Spleen (tissue), 11 donors: Measurements from ENCODE around the gene TMEM184A. TPM values are rescaled to one million over a fixed set of nuclear protein-coding genes. Genes with fewer than 3 reads are reported as not detected.
A peak's percentile ranks its signal among the peaks of the same experiment; 100 is the strongest.

Source experiments
- DNase-seq: peaks from one replicate; pipeline ENCODE4 v3.0.0-alpha.2; 2020
- H3K27ac ChIP-seq, 8 donors: fragments of 200-600 bp; sonication (generic) in 7 of 8; 1 replicate in 4 of 8; 2 replicates in 4 of 8; pipeline versions ENCODE4 v1.5.0 to v1.8.0; 2016 to 2021; ENCODE audit warnings: inconsistent platforms in 4 of 8, mild to moderate bottlenecking in 4 of 8, moderate library complexity in 1 of 8
- H3K27me3 ChIP-seq, 7 donors: fragments of 200-600 bp; sonication (generic) in 6 of 7; replicated peaks in 1 of 7; 1 replicate in 4 of 7; 2 replicates in 3 of 7; pipeline versions ENCODE4 v1.5.0 to v1.8.0; 2016 to 2021; ENCODE audit warnings: inconsistent platforms in 3 of 7, mild to moderate bottlenecking in 1 of 7
- H3K36me3 ChIP-seq, 6 donors: fragments of 200-600 bp; sonication (generic) in 5 of 6; 1 replicate in 4 of 6; 2 replicates in 2 of 6; pipeline versions ENCODE4 v1.5.0 to v1.8.0; 2016 to 2021; ENCODE audit warnings: inconsistent platforms in 2 of 6
- H3K4me1 ChIP-seq, 6 donors: fragments of 200-600 bp; sonication (generic) in 5 of 6; 1 replicate in 3 of 6; 2 replicates in 3 of 6; pipeline versions ENCODE4 v1.5.0 to v1.8.0; 2016 to 2021; ENCODE audit warnings: inconsistent platforms in 3 of 6
- H3K4me3 ChIP-seq, 8 donors: fragments of 200-600 bp; sonication (generic) in 7 of 8; 1 replicate in 4 of 8; 2 replicates in 4 of 8; pipeline versions ENCODE4 v1.5.0 to v1.8.0; 2016 to 2021; ENCODE audit warnings: inconsistent platforms in 4 of 8, mild to moderate bottlenecking in 4 of 8, moderate library complexity in 2 of 8
- H3K9me3 ChIP-seq, 8 donors: fragments of 200-600 bp; sonication (generic) in 7 of 8; 1 replicate in 4 of 8; 2 replicates in 4 of 8; pipeline versions ENCODE4 v1.5.0 to v1.8.0; 2016 to 2021; ENCODE audit warnings: inconsistent platforms in 4 of 8
- POLR2A ChIP-seq, 3 donors: fragments of 450-650 bp; IDR thresholded peaks; one replicate each; pipeline ENCODE4 v1.5.1; 2017; ENCODE audit warnings: antibody characterized with exemption in 3 of 3, mild to moderate bottlenecking in 1 of 3
- POLR2AphosphoS5 ChIP-seq, 3 donors: sonication (generic); formaldehyde crosslinking; IDR thresholded peaks; one replicate each; pipeline ENCODE4 v1.5.1; 2017; ENCODE audit warnings: antibody characterized with exemption in 3 of 3
- WGBS, 5 donors: extraction: QIAGEN DNeasy Blood & Tissue Kit in 3 of 5; methylation state at CpG; one replicate each; pipeline versions ENCODE4 v1.1.5 to v1.1.7; 2013 to 2018; 5-methylcytosine and 5-hydroxymethylcytosine counted together
- intact Hi-C: fragments of 100-400 bp; cut with DNase I; formaldehyde crosslinking; loops from one replicate; pipeline ENCODE4 v1.15.0; 2023; ENCODE audit warnings: low total_unique reads
- polyA plus RNA-seq, 3 donors: library from polyadenylated mRNA; stranded (reverse); fragments of 200-250 nt; gene quantifications; one replicate each; pipeline ENCODE4 v1.2.1, GENCODE V29; 2013
- total RNA-seq, 7 donors: library from RNA; depleted of rRNA in 3 of 7; stranded (reverse); fragments of >200 nt in 3 of 7; fragmentation: NEBNext Ultra II Directional in 4 of 7; extraction: Animal tissue kit (Norgen Biotek cat#: 25700) in 4 of 7; gene quantifications; one replicate each; pipeline versions ENCODE4 v1.1.0 to v1.2.1, GENCODE V29; 2016 to 2021
- TF ChIP-seq, protein P1 (sequence below), 11 experiments: fragments of 200-600 bp in 7 of 11; fragments of 450-650 bp in 4 of 11; sonication (generic) in 4 of 11; IDR thresholded peaks in 8 of 11; conservative IDR thresholded peaks in 3 of 11; 1 replicate in 7 of 11; 2 replicates in 4 of 11; pipeline versions ENCODE4 v1.4.0 to v1.8.0; 2016 to 2021; ENCODE audit warnings: antibody characterized with exemption in 11 of 11, inconsistent platforms in 4 of 11, mild to moderate bottlenecking in 1 of 11
- donor health status: healthy with polysubstance abuse.
- donor health status: DM: no; HTN: no; CAD: no; lungs with moderate emphysema.
- donor health status: DM: no; HTN: no; CAD: no.
- donor health status: Bipolar disorder and iron deficiency.
- donor health status: healthy.
- donor health status: DM: no; HTN: no; CAD: no.
- donor health status: DM: yes; HTN: yes; CAD: no.

TMEM184A gene
- total and polyA plus RNA-seq, 10 donors: 0.09 to 0.39 (median 0.21) TPM; not detected in 4

DNA sequence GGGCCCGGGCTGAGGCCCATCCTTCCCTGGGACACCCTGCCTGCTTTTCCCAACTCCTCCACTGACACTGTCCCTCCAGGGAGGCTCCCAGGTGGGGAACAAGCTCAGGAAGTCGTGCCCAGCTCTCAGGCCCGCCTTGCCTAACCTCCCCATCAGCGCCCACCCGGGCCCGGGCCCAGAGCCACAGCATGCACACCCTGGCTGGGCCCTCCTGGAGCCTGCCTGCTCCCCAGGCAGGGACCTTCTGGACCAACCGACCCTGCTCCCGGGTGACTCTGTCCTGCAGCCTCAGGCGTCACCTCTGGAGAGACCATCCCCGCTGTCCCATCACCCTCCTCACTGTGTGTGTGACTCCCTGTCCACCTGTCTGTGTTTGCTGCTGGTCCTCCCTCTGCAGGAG is 1.8 kb upstream of the TMEM184A start:
- Histone ChIP-seq H3K9me3 (no peaks in the 10 kb centered on the region), H3K4me1 (peaks cover 0 to 18% (median 6%) of the 10 kb centered on the region in 6 donors), H3K4me3 (no peak overlapping the region), H3K27me3 (peaks cover 0 to 40% (median 0%) of the 10 kb centered on the region in 7 donors), H3K36me3 (no peaks in the 10 kb centered on the region), H3K27ac (no peak overlapping the region)
- 87 to 94% (median 90%) methylated on average over 10 of the region's 10 CpGs for WGBS, 5 donors
- no peak for DNase-seq
- intact Hi-C loops: no loop called here
- TF ChIP-seq, protein P1, sequence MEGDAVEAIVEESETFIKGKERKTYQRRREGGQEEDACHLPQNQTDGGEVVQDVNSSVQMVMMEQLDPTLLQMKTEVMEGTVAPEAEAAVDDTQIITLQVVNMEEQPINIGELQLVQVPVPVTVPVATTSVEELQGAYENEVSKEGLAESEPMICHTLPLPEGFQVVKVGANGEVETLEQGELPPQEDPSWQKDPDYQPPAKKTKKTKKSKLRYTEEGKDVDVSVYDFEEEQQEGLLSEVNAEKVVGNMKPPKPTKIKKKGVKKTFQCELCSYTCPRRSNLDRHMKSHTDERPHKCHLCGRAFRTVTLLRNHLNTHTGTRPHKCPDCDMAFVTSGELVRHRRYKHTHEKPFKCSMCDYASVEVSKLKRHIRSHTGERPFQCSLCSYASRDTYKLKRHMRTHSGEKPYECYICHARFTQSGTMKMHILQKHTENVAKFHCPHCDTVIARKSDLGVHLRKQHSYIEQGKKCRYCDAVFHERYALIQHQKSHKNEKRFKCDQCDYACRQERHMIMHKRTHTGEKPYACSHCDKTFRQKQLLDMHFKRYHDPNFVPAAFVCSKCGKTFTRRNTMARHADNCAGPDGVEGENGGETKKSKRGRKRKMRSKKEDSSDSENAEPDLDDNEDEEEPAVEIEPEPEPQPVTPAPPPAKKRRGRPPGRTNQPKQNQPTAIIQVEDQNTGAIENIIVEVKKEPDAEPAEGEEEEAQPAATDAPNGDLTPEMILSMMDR (IDR thresholded peaks at IDR 0.05 in 8 of 11, conservative IDR thresholded peaks at IDR 0.05 in 3 of 11): no peak
- no peak for TF ChIP-seq POLR2A (IDR thresholded peaks at IDR 0.05)
- TF ChIP-seq POLR2AphosphoS5 (IDR thresholded peaks at IDR 0.05): no peak

DNA sequence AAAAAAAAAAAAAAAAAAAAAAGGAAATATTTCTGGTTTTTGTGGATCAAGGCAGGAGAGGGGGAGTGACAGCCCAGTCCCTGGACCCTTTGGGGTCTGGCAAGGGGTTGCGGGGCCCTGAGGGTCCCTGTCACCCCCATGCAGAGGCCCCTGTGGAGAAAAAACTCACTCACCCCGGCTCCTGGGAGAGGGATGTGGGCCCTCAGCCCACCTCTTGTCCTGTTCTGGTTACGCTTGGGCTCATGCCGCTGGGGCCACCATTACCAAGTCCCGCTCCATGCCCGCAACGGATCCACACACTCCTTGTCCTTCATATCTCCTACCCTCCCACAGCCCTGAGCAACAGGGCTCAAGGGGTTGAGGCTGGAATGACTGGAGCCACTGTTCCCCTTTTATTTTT is 1.0 kb upstream of the TMEM184A start:
- Histone ChIP-seq H3K4me1 (peaks cover 0 to 18% (median 6%) of the 10 kb centered on the region in 6 donors), H3K4me3 (no peak overlapping the region), H3K27me3 (peaks cover 0 to 40% (median 0%) of the 10 kb centered on the region in 7 donors), H3K36me3 (no peaks in the 10 kb centered on the region), H3K27ac (no peak overlapping the region), H3K9me3 (no peaks in the 10 kb centered on the region)
- 89 to 99% (median 96%) methylated on average over 7 of the region's 7 CpGs for WGBS, 5 donors
- intact Hi-C loops: no loop called here
- TF ChIP-seq POLR2A (IDR thresholded peaks at IDR 0.05) (no peak), POLR2AphosphoS5 (IDR thresholded peaks at IDR 0.05) (no peak)
- TF ChIP-seq, protein P1 (IDR thresholded peaks at IDR 0.05 in 8 of 11, conservative IDR thresholded peaks at IDR 0.05 in 3 of 11): no peak
- no peak for DNase-seq

DNA sequence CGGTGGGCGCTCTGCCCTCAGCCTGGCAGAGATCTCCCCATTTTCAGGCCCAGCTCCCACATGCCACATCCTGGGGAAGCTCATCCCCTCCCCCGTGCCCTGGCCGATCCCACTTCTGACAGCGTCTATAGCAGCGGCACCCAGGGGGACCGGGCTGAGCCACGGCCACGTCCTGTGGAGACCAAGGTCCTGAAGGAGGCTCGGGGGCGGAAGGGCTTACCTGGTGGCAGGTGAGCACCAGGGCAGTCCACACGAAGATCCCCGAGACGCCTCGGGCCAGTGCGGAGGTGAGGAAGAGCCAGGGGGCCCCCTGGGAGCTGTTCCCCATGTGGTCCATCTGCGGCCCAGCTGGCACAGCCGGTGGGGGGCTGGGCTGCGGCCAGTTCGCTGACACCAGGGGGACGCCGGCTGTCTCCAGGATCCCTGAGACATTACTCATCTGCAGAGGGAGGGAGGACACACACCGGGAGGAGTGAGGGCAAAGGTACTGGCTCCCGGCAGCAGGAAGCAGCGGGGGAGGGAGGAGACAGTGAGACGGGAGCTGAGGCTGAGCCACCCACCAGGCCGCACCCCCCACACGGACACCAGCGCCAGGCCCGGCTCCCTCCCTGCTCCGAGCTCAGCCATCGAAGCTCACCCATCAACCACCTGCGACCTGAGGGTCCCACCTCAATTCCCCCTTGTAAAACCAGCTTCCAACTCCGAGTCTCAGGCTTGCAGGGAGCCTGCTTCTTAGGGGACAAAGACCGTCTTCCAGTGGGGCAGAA is 776 bp downstream of the TMEM184A start:
- intact Hi-C loops: no loop called here
- H3K27ac ChIP-seq: no peak overlapping the region
- H3K4me1 ChIP-seq: peaks cover 0 to 18% (median 6%) of the 10 kb centered on the region in 6 donors
- H3K27me3 ChIP-seq: peaks cover 0 to 26% (median 0%) of the 10 kb centered on the region in 7 donors
- H3K36me3 ChIP-seq: no peaks in the 10 kb centered on the region
- H3K4me3 ChIP-seq: no peak overlapping the region
- H3K9me3 ChIP-seq: no peaks in the 10 kb centered on the region
- no peak for DNase-seq
- TF ChIP-seq POLR2A (IDR thresholded peaks at IDR 0.05): no peak
- peak in 1 of 3 donors; percentile 7 for TF ChIP-seq POLR2AphosphoS5 (IDR thresholded peaks at IDR 0.05)
- WGBS, 5 donors: 45 to 55% (median 49%) methylated on average over 29 to 35 of the region's 35 CpGs

DNA sequence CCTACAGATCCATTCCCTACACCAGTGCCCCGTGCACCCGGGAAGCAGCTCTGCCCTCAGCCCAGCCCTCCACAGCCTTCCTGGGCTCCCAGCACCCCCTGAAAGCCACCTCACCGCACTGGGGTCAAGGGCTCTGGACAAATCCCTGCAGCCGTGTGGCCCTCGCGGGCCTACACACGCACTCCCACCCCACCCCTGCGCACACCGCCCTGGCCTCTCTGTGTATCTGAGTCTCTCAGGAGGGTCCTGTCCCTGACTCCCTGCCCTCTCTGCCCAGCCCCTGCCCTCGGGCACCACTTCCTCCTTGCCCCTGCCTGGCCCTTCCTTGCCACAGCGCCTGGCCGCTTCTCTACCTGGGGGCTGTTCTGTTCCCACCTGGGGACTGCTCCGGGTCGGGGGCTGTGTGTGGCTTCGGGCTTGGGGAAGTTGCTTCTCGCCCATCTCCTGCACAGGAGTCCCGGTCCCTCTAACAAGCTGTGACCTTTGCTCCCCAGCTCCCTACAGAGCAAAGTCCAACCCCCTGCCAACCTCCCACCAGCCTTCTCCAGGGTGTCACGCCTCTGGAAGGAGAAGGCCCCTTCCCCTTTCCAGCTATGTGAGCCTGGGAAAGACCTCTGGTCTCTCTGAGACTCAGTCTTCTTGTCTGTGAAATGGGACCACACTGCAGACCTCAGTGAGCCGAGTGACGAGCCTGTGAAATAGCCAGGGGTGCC is 1.5 kb downstream of the TMEM184A start:
- no peak for DNase-seq
- Histone ChIP-seq H3K4me3 (no peak overlapping the region), H3K27me3 (peaks cover 0 to 21% (median 0%) of the 10 kb centered on the region in 7 donors), H3K36me3 (no peaks in the 10 kb centered on the region), H3K9me3 (no peaks in the 10 kb centered on the region), H3K4me1 (peaks cover 0 to 18% (median 6%) of the 10 kb centered on the region in 6 donors), H3K27ac (no peak overlapping the region)
- intact Hi-C loops: no loop called here
- TF ChIP-seq, protein P1 (IDR thresholded peaks at IDR 0.05 in 8 of 11, conservative IDR thresholded peaks at IDR 0.05 in 3 of 11): no peak
- no peak for TF ChIP-seq POLR2A (IDR thresholded peaks at IDR 0.05)
- TF ChIP-seq POLR2AphosphoS5 (IDR thresholded peaks at IDR 0.05): no peak
- WGBS, 5 donors: 77 to 87% (median 78%) methylated on average over 15 to 20 of the region's 20 CpGs
